ENCODE data around the gene NUDT9. TPM values are rescaled to one million over a fixed set of nuclear protein-coding genes. Genes with fewer than 3 reads are reported as not detected.
A peak's percentile ranks its signal among the peaks of the same experiment; 100 is the strongest.
"Not testable (repeated sequence)": the region's sequence is repeated elsewhere in the genome, so short reads cannot be mapped to it uniquely, and the experiment has no call there.

NUDT9 gene
- total RNA-seq, 2 experiments from 2014 or later: 10.9 to 11.0 TPM

- peak; percentile 99 for ATAC-seq
- CTCF ChIA-PET: interaction anchor here (0.6 to 8.0 kb wide), 11 partner anchors 10 to 240 kb away, joined by 3 to 68 read pairs (median 6); partner anchors contain the start of gene NUDT9
- no peaks in the 10 kb centered on the region for H3K27me3 Mint-ChIP-seq (ENCODE audit: low read depth)
- POLR2A ChIA-PET: interaction anchor here (0.7 to 2.6 kb wide), 8 partner anchors 9 to 455 kb away, joined by 3 to 26 read pairs (median 4); partner anchors contain the start of gene NUDT9
- H3K36me3 Mint-ChIP-seq (ENCODE audit: low read depth): peaks cover 34% of the 10 kb centered on the region
- H3K27ac Mint-ChIP-seq: peak within 1 kb of the TSS; percentile 88
- peak within 1 kb of the TSS; percentile 88 for H3K4me3 Mint-ChIP-seq
- H3K4me1 Mint-ChIP-seq (ENCODE audit: low read depth): peaks cover 48% of the 10 kb centered on the region
- DNase-seq: peak; percentile 91
- peaks cover 16% of the 10 kb centered on the region for H3K9me3 Mint-ChIP-seq (ENCODE audit: insufficient read depth)
Observed at GRCh38 chr4:87390891-87391575, 31.3 kb upstream of the NUDT9 start, which contains the start of gene HSD17B11. Gene HSD17B11 (minus strand): TSS chr4:87391188. CDS start chr4:87391070, 118 bp downstream.

- Mint-ChIP-seq H3K9me3 (ENCODE audit: insufficient read depth) (peaks cover 13% of the 10 kb centered on the region), H3K4me1 (ENCODE audit: low read depth) (peaks cover 46% of the 10 kb centered on the region), H3K27ac (peak overlapping the region; percentile 88), H3K27me3 (ENCODE audit: low read depth) (no peaks in the 10 kb centered on the region), H3K36me3 (ENCODE audit: low read depth) (peaks cover 31% of the 10 kb centered on the region), H3K4me3 (peak overlapping the region; percentile 88)
- DNase-seq (no peak), ATAC-seq (peak; percentile 20)
- ChIA-PET CTCF (interaction anchor here (0.6 to 8.0 kb wide), 8 partner anchors 9 to 241 kb away, joined by 3 to 68 read pairs (median 10); partner anchors contain the start of gene NUDT9), POLR2A (interaction anchor here (1.0 to 2.6 kb wide), 6 partner anchors 8 to 456 kb away, joined by 3 to 26 read pairs (median 6); partner anchors contain the start of gene NUDT9)
Observed at GRCh38 chr4:87391576-87392054, 30.8 kb upstream of the NUDT9 start.

GRCh38 chr4:87392183-87392582, 30.2 kb upstream of the NUDT9 start:
- H3K27me3 Mint-ChIP-seq (ENCODE audit: low read depth): no peaks in the 10 kb centered on the region
- no peak overlapping the region for H3K27ac Mint-ChIP-seq
- POLR2A ChIA-PET: interaction anchor here (1.0 to 2.6 kb wide), 2 partner anchors 30 to 456 kb away, joined by 3 to 26 read pairs; partner anchors contain the start of gene NUDT9
- CTCF ChIA-PET: interaction anchor here (1.0 to 8.0 kb wide), 4 partner anchors 8 to 30 kb away, joined by 3 to 68 read pairs (median 28); partner anchors contain the start of gene NUDT9
- H3K4me3 Mint-ChIP-seq: no peak overlapping the region
- peaks cover 8% of the 10 kb centered on the region for H3K9me3 Mint-ChIP-seq (ENCODE audit: insufficient read depth)
- no peak for ATAC-seq
- peaks cover 40% of the 10 kb centered on the region for H3K4me1 Mint-ChIP-seq (ENCODE audit: low read depth)
- no peak for DNase-seq
- peaks cover 25% of the 10 kb centered on the region for H3K36me3 Mint-ChIP-seq (ENCODE audit: low read depth)

GRCh38 chr4:87395073-87395472, 27.3 kb upstream of the NUDT9 start:
- peak; percentile 35 for DNase-seq
- ATAC-seq; H3K9me3 Mint-ChIP-seq (ENCODE audit: insufficient read depth); H3K27me3 Mint-ChIP-seq (ENCODE audit: low read depth); H3K36me3 Mint-ChIP-seq (ENCODE audit: low read depth): not testable (repeated sequence)
- POLR2A ChIA-PET: interaction anchor here (1.2 to 1.8 kb wide), 2 partner anchors 12 to 27 kb away, joined by 3 to 6 read pairs; partner anchors contain the start of gene NUDT9
- Mint-ChIP-seq H3K4me3 (peak overlapping the region; percentile 72), H3K27ac (peak overlapping the region; percentile 84), H3K4me1 (ENCODE audit: low read depth) (peaks cover 16% of the 10 kb centered on the region)
- CTCF ChIA-PET: interaction anchor here (1.5 to 8.0 kb wide), 3 partner anchors 10 to 63 kb away, joined by 3 to 68 read pairs (median 3); partner anchors contain the start of gene NUDT9

DNA sequence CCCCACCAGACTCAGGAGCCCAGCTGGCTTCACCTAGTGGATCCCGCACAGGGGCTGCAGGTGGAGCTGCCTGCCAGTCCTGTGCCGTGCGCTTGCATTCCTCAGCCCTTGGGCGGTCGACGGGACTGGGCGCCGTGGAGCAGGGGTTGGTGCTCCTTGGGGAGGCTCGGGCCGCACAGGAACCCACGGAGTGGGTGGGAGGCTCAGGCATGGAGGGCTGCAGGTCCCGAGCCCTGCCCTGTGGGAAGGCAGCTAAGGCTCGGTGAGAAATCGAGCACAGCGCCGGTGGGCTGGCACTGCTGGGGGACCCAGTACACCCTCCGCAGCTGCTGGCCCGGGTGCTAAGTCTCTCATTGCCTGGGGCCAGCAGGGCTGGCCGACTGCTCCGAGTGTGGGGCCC, 26.5 kb upstream of the NUDT9 start:
- H3K27me3 Mint-ChIP-seq (ENCODE audit: low read depth); H3K27ac Mint-ChIP-seq; ATAC-seq; CTCF ChIA-PET; DNase-seq; H3K9me3 Mint-ChIP-seq (ENCODE audit: insufficient read depth); H3K4me3 Mint-ChIP-seq; H3K36me3 Mint-ChIP-seq (ENCODE audit: low read depth): not testable (repeated sequence)
- POLR2A ChIA-PET: interaction anchor here (1.8 kb wide), 1 partner anchor 27 kb away, joined by 6 read pairs; the partner anchor contains the start of gene NUDT9
- peaks cover 14% of the 10 kb centered on the region for H3K4me1 Mint-ChIP-seq (ENCODE audit: low read depth)

GRCh38 chr4:87399148-87399547, 23.2 kb upstream of the NUDT9 start:
- Mint-ChIP-seq H3K4me1 (ENCODE audit: low read depth) (peaks cover 10% of the 10 kb centered on the region), H3K4me3 (no peak overlapping the region)
- POLR2A ChIA-PET: interaction anchor here (0.9 to 1.4 kb wide), 2 partner anchors 8 kb away, joined by 4 to 11 read pairs; partner anchors contain the start of gene HSD17B11

GRCh38 chr4:87399954-87400353, 22.4 kb upstream of the NUDT9 start:
- Mint-ChIP-seq H3K27me3 (ENCODE audit: low read depth) (no peaks in the 10 kb centered on the region), H3K36me3 (ENCODE audit: low read depth) (no peaks in the 10 kb centered on the region), H3K4me3 (no peak overlapping the region), H3K27ac (no peak overlapping the region), H3K4me1 (ENCODE audit: low read depth) (peaks cover 4% of the 10 kb centered on the region), H3K9me3 (ENCODE audit: insufficient read depth) (peaks cover 4% of the 10 kb centered on the region)
- ATAC-seq (no peak), DNase-seq (no peak)
- ChIA-PET POLR2A (interaction anchor here (1.4 kb wide), 1 partner anchor 9 kb away, joined by 11 read pairs; the partner anchor contains the start of gene HSD17B11), CTCF (interaction anchor here (1.4 to 1.7 kb wide), 2 partner anchors 8 to 65 kb away, joined by 3 to 8 read pairs; partner anchors contain the start of gene HSD17B11)

More at GRCh38 chr4:87399148-87399547, 23.2 kb upstream of the NUDT9 start:
- DNase-seq (no peak), ATAC-seq (no peak)
- CTCF ChIA-PET: no interaction called here
- no peak overlapping the region for H3K27ac Mint-ChIP-seq
- no peaks in the 10 kb centered on the region for H3K27me3 Mint-ChIP-seq (ENCODE audit: low read depth)
- H3K36me3 Mint-ChIP-seq (ENCODE audit: low read depth): no peaks in the 10 kb centered on the region
- H3K9me3 Mint-ChIP-seq (ENCODE audit: insufficient read depth): peaks cover 4% of the 10 kb centered on the region

DNA sequence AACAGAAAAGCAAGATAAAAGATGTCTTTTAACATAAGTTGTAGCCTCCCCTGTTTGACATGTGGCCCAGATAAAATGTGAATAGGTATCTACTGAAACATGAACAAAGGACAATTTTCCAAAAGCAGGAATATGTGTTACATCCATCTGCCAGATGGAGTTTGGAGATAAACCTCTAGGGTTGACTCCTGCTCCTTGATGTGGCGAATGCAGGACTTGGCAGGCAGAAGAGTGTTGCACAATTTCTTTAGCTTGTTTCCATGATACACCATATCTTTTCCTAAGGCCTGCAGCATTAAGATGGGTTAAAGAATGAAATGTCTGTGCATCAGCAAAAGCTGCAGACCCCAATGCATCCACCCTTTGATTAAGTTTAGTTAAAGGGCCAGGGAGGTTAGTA, 18.6 kb upstream of the NUDT9 start:
- H3K27ac Mint-ChIP-seq; ATAC-seq; POLR2A ChIA-PET; DNase-seq; H3K36me3 Mint-ChIP-seq (ENCODE audit: low read depth); H3K9me3 Mint-ChIP-seq (ENCODE audit: insufficient read depth); H3K27me3 Mint-ChIP-seq (ENCODE audit: low read depth); CTCF ChIA-PET; H3K4me3 Mint-ChIP-seq: not testable (repeated sequence)
- peaks cover 20% of the 10 kb centered on the region for H3K4me1 Mint-ChIP-seq (ENCODE audit: low read depth)

GRCh38 chr4:87405211-87405820, 17.1 kb upstream of the NUDT9 start:
- Mint-ChIP-seq H3K27ac (no peak overlapping the region), H3K36me3 (ENCODE audit: low read depth) (peaks cover 2% of the 10 kb centered on the region), H3K9me3 (ENCODE audit: insufficient read depth) (peaks cover 4% of the 10 kb centered on the region), H3K27me3 (ENCODE audit: low read depth) (peaks cover 8% of the 10 kb centered on the region), H3K4me3 (no peak overlapping the region), H3K4me1 (ENCODE audit: low read depth) (peaks cover 20% of the 10 kb centered on the region)
- DNase-seq (no peak), ATAC-seq (no peak)
- CTCF ChIA-PET: interaction anchor here (1.1 to 1.2 kb wide), 2 partner anchors 11 to 14 kb away, joined by 3 to 4 read pairs; partner anchors contain the start of gene HSD17B11
- POLR2A ChIA-PET: no interaction called here

GRCh38 chr4:87406462-87406861, 15.9 kb upstream of the NUDT9 start:
- ATAC-seq: peak; percentile 75
- CTCF ChIA-PET: interaction anchor here (2.2 to 2.7 kb wide), 2 partner anchors 15 to 16 kb away, joined by 13 to 15 read pairs; partner anchors contain the start of genes HSD17B11 and NUDT9

DNA sequence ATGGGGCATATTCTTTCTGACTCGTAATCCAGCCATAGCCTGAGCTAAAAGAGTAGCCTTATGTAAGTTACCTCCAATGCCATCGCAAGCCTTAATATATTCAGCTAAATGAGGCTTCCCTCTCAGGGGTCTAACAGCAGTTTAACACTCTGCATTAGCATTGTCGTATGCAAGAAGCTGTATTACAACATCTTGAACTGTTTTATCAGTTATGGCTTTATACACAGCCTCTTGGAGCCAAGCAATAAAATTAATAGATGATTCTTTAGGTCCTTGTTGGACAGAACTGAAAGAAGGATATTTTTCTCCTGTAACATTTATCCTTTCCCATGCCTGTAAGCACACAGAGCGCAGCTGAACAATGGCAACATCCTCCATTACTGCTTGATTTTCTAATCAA, 15.5 kb upstream of the NUDT9 start:
- Mint-ChIP-seq H3K4me3 (peak overlapping the region; percentile 4), H3K27ac (peak overlapping the region; percentile 74), H3K4me1 (ENCODE audit: low read depth) (peaks cover 20% of the 10 kb centered on the region), H3K27me3 (ENCODE audit: low read depth) (peaks cover 13% of the 10 kb centered on the region)
- POLR2A ChIA-PET: interaction anchor here (0.7 to 1.7 kb wide), 4 partner anchors 8 to 16 kb away, joined by 3 to 8 read pairs (median 4); partner anchors contain the start of genes HSD17B11 and NUDT9
- not testable (repeated sequence) for H3K36me3 Mint-ChIP-seq (ENCODE audit: low read depth); DNase-seq; H3K9me3 Mint-ChIP-seq (ENCODE audit: insufficient read depth); ATAC-seq
- CTCF ChIA-PET: interaction anchor here (2.2 to 2.7 kb wide), 2 partner anchors 14 to 16 kb away, joined by 13 to 15 read pairs; partner anchors contain the start of genes HSD17B11 and NUDT9

More at GRCh38 chr4:87406462-87406861, 15.9 kb upstream of the NUDT9 start:
- peaks cover 20% of the 10 kb centered on the region for H3K4me1 Mint-ChIP-seq (ENCODE audit: low read depth)
- H3K36me3 Mint-ChIP-seq (ENCODE audit: low read depth): peaks cover 2% of the 10 kb centered on the region
- DNase-seq: peak; percentile 51
- H3K27me3 Mint-ChIP-seq (ENCODE audit: low read depth): peaks cover 11% of the 10 kb centered on the region
- POLR2A ChIA-PET: interaction anchor here (1.0 to 1.7 kb wide), 3 partner anchors 11 to 16 kb away, joined by 3 to 8 read pairs (median 5); partner anchors contain the start of genes HSD17B11 and NUDT9
- H3K4me3 Mint-ChIP-seq: peak overlapping the region; percentile 4
- peak overlapping the region; percentile 74 for H3K27ac Mint-ChIP-seq
- H3K9me3 Mint-ChIP-seq (ENCODE audit: insufficient read depth): peaks cover 4% of the 10 kb centered on the region

Data from activated CD8-positive, alpha-beta T cell treated with anti-CD3 and anti-CD28 coated beads, Interleukin-2, amount 10 ng/mL, durations not matched to agents 7 days and 5 days (primary cell).